D721Med (cell line): ENCODE data around the gene ABCA1.

Source experiments
- DNase-seq: peaks from one replicate; pipeline ENCODE4 v3.0.0; 2011; ENCODE audit warnings: low spot score; ENCODE audit not compliant: insufficient read length
- FAIRE-seq: peaks from 2 replicates; lab custom pipeline; 2011; peaks lifted over from hg19 to GRCh38; lab: Jason Lieb, UNC
- TF ChIP-seq, protein P1 (sequence below): IDR thresholded peaks from 2 replicates; pipeline ENCODE4 v1.5.1; 2012; ENCODE audit warnings: mild to moderate bottlenecking, control low read depth; ENCODE audit not compliant: insufficient read depth; ENCODE audit errors: missing control alignments

Gene ABCA1

DNA sequence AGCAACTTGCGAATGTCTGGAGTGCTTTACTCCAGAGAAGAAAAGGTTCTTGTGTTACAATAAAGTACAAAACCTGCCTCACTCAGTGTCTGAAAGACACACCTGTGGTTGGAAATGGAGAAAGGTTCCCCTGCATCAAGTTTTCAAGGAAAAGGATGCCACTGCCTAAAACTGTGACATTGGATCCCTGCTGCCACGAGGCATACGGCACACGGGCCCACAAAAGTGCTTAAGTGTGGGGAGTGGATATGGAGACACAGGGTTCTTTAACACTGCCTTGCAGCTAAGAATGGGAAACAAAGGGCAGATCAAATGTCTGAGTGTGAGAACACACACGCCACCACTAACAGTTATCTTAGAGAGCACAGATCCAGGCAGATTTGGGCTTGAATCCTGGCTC is 89.0 kb downstream of the ABCA1 start:
- DNase-seq = no peak
- FAIRE-seq = no peak
- TF ChIP-seq, protein P1, sequence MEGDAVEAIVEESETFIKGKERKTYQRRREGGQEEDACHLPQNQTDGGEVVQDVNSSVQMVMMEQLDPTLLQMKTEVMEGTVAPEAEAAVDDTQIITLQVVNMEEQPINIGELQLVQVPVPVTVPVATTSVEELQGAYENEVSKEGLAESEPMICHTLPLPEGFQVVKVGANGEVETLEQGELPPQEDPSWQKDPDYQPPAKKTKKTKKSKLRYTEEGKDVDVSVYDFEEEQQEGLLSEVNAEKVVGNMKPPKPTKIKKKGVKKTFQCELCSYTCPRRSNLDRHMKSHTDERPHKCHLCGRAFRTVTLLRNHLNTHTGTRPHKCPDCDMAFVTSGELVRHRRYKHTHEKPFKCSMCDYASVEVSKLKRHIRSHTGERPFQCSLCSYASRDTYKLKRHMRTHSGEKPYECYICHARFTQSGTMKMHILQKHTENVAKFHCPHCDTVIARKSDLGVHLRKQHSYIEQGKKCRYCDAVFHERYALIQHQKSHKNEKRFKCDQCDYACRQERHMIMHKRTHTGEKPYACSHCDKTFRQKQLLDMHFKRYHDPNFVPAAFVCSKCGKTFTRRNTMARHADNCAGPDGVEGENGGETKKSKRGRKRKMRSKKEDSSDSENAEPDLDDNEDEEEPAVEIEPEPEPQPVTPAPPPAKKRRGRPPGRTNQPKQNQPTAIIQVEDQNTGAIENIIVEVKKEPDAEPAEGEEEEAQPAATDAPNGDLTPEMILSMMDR = no peak

DNA sequence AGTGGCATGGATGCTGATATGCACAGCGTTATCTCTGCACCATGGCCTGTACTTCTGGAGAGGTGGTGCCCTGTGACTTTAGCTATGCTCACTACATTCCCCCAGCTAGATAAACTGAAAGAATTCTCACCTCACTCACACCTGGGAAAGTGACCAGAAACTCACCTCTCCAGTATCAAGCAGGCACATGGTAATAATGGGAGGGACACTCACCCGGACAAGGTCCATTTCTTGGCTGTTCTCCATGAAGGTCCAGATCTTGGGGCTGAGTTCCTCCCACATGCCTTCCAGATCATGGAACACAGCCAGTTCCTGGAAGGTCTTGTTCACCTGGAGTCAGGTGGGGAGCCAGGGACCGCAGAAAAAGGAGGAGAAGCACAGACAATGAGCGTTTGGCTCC is 91.2 kb downstream of the ABCA1 start:
- FAIRE-seq (no peak), DNase-seq (no peak)
- TF ChIP-seq, protein P1 = no peak

DNA sequence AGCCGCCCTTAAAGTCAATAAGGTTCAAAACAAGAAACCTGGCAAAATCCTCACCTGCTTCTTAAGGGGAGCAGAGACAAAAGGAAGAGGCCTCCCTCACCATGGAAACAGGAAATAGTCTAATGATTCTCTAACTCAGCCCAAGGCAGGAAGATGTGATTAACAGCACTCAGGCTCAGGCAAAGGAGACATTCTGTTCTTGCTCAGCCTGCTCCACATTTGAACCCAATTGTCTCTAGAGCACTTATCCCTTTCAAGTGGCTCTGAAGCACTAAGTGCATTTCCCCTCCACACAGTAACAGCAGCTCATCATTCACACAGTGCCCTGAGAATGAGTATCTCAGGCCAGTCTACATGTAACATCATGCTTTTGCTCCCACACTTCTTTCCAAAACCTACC is 91.7 kb downstream of the ABCA1 start:
- TF ChIP-seq, protein P1 = no peak
- FAIRE-seq (no peak), DNase-seq (no peak)

DNA sequence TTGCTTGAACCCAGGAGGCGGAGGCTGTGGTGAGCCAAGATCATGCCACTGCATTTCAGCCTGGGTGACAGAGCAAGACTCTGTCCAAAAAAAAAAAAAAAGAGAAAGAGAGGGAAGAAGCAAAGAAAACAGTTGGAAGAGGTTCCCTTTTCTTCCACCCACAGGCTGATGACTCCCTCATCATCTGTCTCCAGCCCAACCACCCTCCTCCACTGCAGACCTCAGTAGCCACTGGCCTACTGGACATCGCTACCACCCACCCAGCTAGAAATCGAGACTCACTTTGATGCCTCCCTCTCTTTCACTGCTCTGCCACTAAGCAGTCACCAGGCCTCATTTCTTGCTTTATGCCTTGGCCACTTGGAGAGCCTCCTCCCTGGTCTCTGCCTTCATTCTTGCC is 92.8 kb downstream of the ABCA1 start:
- TF ChIP-seq, protein P1 = no peak
- FAIRE-seq = no peak
- no peak for DNase-seq

DNA sequence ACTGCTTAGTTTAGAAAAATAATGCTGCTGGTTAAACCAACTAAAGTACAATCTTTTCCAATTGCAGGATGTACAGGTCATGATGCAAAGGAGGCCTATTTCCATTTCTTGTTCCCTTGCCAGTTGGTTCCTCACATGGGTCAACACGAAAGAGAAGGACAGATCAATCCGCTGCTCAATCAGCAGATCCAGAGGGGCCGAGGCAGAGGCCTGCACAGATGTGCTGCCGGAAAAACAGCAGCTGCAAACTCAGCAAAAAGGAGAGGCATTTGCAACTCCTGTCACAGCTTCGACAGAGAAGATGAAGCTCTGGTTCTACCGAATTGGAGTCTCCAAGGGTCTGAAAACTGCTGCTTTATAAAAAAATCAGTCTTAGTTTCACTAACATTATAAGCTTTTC is 94.3 kb downstream of the ABCA1 start:
- TF ChIP-seq, protein P1 = no peak
- no peak for FAIRE-seq
- DNase-seq = no peak

DNA sequence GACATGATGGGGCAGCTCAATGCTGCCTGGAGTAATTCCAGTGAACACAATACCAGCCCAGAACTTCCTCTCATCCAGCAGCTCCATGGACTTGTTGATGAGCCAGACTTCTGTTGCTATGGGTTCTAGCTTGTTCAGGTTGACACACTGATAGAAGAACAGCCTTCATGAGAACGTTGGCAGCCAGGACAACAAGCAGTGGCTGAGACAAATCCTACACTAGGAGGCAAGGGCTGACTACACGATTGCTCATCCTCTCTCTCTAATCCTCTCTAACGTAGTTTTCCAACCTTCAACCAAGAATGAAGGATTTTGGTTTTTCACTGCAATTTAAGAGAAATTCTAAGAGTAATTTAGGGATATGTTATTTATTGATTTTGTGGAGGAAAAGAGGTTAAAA is 96.3 kb downstream of the ABCA1 start:
- DNase-seq (no peak), FAIRE-seq (no peak)
- TF ChIP-seq, protein P1 = no peak

DNA sequence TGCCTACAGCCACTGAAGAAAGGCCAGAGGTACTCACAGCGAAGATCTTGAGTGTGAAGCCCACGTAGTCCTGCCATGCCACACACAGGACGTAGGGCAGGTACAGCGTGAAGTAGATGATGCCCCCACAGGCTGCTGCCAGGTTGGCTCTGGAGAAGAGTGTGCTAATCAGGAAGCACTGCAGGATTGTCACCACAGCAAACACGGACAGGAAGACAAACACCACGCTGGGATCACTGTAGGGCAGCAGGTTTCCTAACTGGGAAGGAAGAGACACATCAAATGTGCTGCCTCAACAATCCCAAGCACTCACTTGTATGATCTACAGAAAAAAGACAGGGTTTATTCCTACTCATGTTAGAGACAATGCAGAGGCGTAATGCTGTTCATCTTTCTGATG is 101.0 kb downstream of the ABCA1 start:
- FAIRE-seq = no peak
- TF ChIP-seq, protein P1 = no peak
- DNase-seq = no peak
